NCI-H128 (cell line): ENCODE data around the gene OXSM.

ENCODE experiments used
- DNase-seq: peaks from one replicate; lab custom pipeline; 2025; ENCODE audit not compliant: unreplicated experiment; lab: John Stamatoyannopoulos, UW

OXSM gene

GRCh38 chr3:25803833-25804232, 13.9 kb downstream of the OXSM start:
- no peak for DNase-seq

- DNase-seq, result no peak
Measured at GRCh38 chr3:25804676-25805075, 14.8 kb downstream of the OXSM start.

GRCh38 chr3:25812644-25813043, 22.8 kb downstream of the OXSM start:
- no peak for DNase-seq

GRCh38 chr3:25817107-25817506, 27.2 kb downstream of the OXSM start:
- no peak for DNase-seq

GRCh38 chr3:25817638-25818037, 27.7 kb downstream of the OXSM start:
- no peak for DNase-seq

- DNase-seq, result no peak
Measured at GRCh38 chr3:25818335-25818734, 28.4 kb downstream of the OXSM start.

- no peak for DNase-seq
Measured at GRCh38 chr3:25820366-25820765, 30.5 kb downstream of the OXSM start.

GRCh38 chr3:25820816-25821486, 31.1 kb downstream of the OXSM start:
- no peak for DNase-seq

- no peak for DNase-seq
Measured at GRCh38 chr3:25821746-25822573, 32.1 kb downstream of the OXSM start.

- DNase-seq, result no peak
Measured at GRCh38 chr3:25823314-25823713, 33.4 kb downstream of the OXSM start.

- no peak for DNase-seq
Measured at GRCh38 chr3:25826510-25826909, 36.6 kb downstream of the OXSM start.

GRCh38 chr3:25830373-25831280, 40.7 kb downstream of the OXSM start:
- DNase-seq, result no peak

GRCh38 chr3:25831578-25831977, 41.7 kb downstream of the OXSM start:
- no peak for DNase-seq

GRCh38 chr3:25834346-25834745, 44.5 kb downstream of the OXSM start:
- DNase-seq, result no peak

- no peak for DNase-seq
Measured at GRCh38 chr3:25836579-25836978, 46.7 kb downstream of the OXSM start.

GRCh38 chr3:25837038-25837437, 47.1 kb downstream of the OXSM start:
- no peak for DNase-seq

GRCh38 chr3:25840099-25840498, 50.2 kb downstream of the OXSM start:
- DNase-seq, result no peak

- no peak for DNase-seq
Measured at GRCh38 chr3:25843332-25843731, 53.4 kb downstream of the OXSM start.
